ENCODE results near the gene LIF.

- TF ChIP-seq MAZ (IDR thresholded peaks at IDR 0.05; ENCODE audit: borderline replicate concordance, low read depth, low read length) = no peak
- no peak for TF ChIP-seq CTCF (conservative IDR thresholded peaks at IDR 0.05; ENCODE audit: low read depth, low read length)
- no peak for TF ChIP-seq BHLHE40 (IDR thresholded peaks at IDR 0.05; ENCODE audit: low read depth, low read length)
- no peak for TF ChIP-seq MAFK (IDR thresholded peaks at IDR 0.05; ENCODE audit: low read depth, low read length)
- no peak for TF ChIP-seq MXI1 (IDR thresholded peaks at IDR 0.05; ENCODE audit: borderline replicate concordance, low read depth, low read length)
- TF ChIP-seq CEBPB (IDR thresholded peaks at IDR 0.05; ENCODE audit: low read depth, low read length) = no peak
- TF ChIP-seq POLR2A (IDR thresholded peaks at IDR 0.05; ENCODE audit: low read depth, low read length) = no peak
These were observed 36.9 kb downstream of the LIF start for GRCh38 chr22:30209642-30210041.
